DND-41 (cell line): ENCODE results near the gene ARRDC3.

Experiments used
- ATAC-seq: fragments of 200-7000 bp; cut with Tn5 transposase; 3 replicates; pipeline ENCODE4 v1.9.1; 2021; ENCODE audit warnings: low read depth; ENCODE audit not compliant: insufficient read depth
- DNase-seq: peaks from one replicate; pipeline ENCODE4 v3.0.0-alpha.2; 2020
- H2AFZ ChIP-seq: 2 replicates; pipeline ENCODE4 v1.6.0; 2012; ENCODE audit warnings: low read depth, low read length
- H3K27ac ChIP-seq: 2 replicates; pipeline ENCODE4 v1.5.1; 2012; ENCODE audit warnings: low read length, inconsistent platforms
- H3K27me3 ChIP-seq: fragments of 200-600 bp; sonication (generic); 2 replicates; pipeline ENCODE4 v1.6.0; 2012; ENCODE audit warnings: low read length, mild to moderate bottlenecking, inconsistent platforms; ENCODE audit not compliant: insufficient read depth, poor library complexity
- H3K36me3 ChIP-seq: 2 replicates; pipeline ENCODE4 v1.5.1; 2012; ENCODE audit warnings: low read length, inconsistent platforms; ENCODE audit not compliant: insufficient read depth
- H3K4me1 ChIP-seq: 2 replicates; pipeline ENCODE4 v1.5.1; 2012; ENCODE audit warnings: mild to moderate bottlenecking, low read length; ENCODE audit not compliant: insufficient read depth
- H3K4me2 ChIP-seq: 2 replicates; pipeline ENCODE4 v1.6.0; 2012; ENCODE audit warnings: mild to moderate bottlenecking, moderate library complexity, low read length, inconsistent platforms; ENCODE audit not compliant: insufficient read depth
- H3K4me3 ChIP-seq, 2 experiments: fragments of 200-600 bp in 1 of 2; shearing (Covaris generic) in 1 of 2; 2 replicates each; pipeline ENCODE4 v1.5.1; 2012 to 2016; ENCODE audit warnings: inconsistent platforms in 2 of 2, low read length in 2 of 2, mild to moderate bottlenecking in 2 of 2, low read depth in 1 of 2, moderate library complexity in 1 of 2
- H3K79me2 ChIP-seq: 2 replicates; pipeline ENCODE4 v1.6.0; 2012; ENCODE audit warnings: low read length, inconsistent platforms; ENCODE audit not compliant: insufficient read depth
- H3K9ac ChIP-seq: 2 replicates; pipeline ENCODE4 v1.6.0; 2012; ENCODE audit warnings: low read depth, mild to moderate bottlenecking, inconsistent platforms, low read length, moderate library complexity
- H3K9me3 ChIP-seq: 2 replicates; pipeline ENCODE4 v1.5.1; 2012; ENCODE audit warnings: low read length, moderate library complexity, mild to moderate bottlenecking, inconsistent platforms; ENCODE audit not compliant: insufficient read depth, severe bottlenecking
- H4K20me1 ChIP-seq: 2 replicates; pipeline ENCODE4 v1.6.0; 2012; ENCODE audit warnings: low read length; ENCODE audit not compliant: insufficient read depth
- EZH2 ChIP-seq: IDR thresholded peaks from 3 replicates; pipeline ENCODE4 v1.6.1; 2012; ENCODE audit warnings: borderline replicate concordance, low read depth, mild to moderate bottlenecking, moderate library complexity, low read length, inconsistent platforms; ENCODE audit not compliant: severe bottlenecking
- TF ChIP-seq, protein P1 (sequence below): IDR thresholded peaks from 2 replicates; pipeline ENCODE4 v1.5.1; 2012; ENCODE audit warnings: borderline replicate concordance, low read length, moderate library complexity, mild to moderate bottlenecking; ENCODE audit not compliant: poor library complexity, severe bottlenecking; ENCODE audit errors: extremely low read depth

ARRDC3 gene

DNA sequence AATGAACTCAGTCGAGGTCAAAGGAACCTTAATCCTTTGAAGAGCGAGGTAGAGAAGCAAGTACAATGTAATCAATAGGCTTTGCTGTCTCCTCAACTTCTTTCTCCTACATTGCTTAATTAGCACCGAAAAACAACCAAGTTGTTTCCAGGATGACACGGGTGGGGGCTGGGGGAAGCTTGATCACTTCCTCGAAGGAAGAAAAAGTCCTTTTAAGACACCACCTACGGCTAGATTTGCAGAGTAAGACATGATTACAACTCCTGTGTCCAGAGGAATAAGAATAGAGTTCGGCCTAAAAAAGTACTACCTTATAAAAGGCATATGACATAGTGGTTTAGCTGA lies 811 bp upstream of the ARRDC3 start:
- no peak for ATAC-seq
- peak; percentile 41 for DNase-seq
- Histone ChIP-seq H3K4me1 (peaks cover 12% of the 10 kb centered on the region), H3K4me3 (peak overlapping the region; percentile 45 to 86), H3K27ac (peak overlapping the region; percentile 97), H2AFZ (peak overlapping the region; percentile 61), H3K9ac (peak overlapping the region; percentile 100), H3K4me2 (peak overlapping the region; percentile 81), H3K36me3 (no peaks in the 10 kb centered on the region; the same call in 1 of the 2 replicates), H3K27me3 (no peaks in the 10 kb centered on the region), H4K20me1 (no peaks in the 10 kb centered on the region), H3K79me2 (peaks cover 40% of the 10 kb centered on the region), H3K9me3 (no peaks in the 10 kb centered on the region)
- TF ChIP-seq, protein P1, sequence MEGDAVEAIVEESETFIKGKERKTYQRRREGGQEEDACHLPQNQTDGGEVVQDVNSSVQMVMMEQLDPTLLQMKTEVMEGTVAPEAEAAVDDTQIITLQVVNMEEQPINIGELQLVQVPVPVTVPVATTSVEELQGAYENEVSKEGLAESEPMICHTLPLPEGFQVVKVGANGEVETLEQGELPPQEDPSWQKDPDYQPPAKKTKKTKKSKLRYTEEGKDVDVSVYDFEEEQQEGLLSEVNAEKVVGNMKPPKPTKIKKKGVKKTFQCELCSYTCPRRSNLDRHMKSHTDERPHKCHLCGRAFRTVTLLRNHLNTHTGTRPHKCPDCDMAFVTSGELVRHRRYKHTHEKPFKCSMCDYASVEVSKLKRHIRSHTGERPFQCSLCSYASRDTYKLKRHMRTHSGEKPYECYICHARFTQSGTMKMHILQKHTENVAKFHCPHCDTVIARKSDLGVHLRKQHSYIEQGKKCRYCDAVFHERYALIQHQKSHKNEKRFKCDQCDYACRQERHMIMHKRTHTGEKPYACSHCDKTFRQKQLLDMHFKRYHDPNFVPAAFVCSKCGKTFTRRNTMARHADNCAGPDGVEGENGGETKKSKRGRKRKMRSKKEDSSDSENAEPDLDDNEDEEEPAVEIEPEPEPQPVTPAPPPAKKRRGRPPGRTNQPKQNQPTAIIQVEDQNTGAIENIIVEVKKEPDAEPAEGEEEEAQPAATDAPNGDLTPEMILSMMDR = no peak
- TF ChIP-seq EZH2 = no peak

- Histone ChIP-seq H3K36me3 (no peaks in the 10 kb centered on the region; the same call in none of the 2 replicates), H3K79me2 (peaks cover 49% of the 10 kb centered on the region), H3K9me3 (no peaks in the 10 kb centered on the region), H3K27me3 (no peaks in the 10 kb centered on the region), H3K4me1 (peaks cover 22% of the 10 kb centered on the region), H3K4me3 (peak overlapping the region; percentile 63 to 86), H3K27ac (peak overlapping the region; percentile 97), H3K9ac (peak overlapping the region; percentile 100), H2AFZ (peak overlapping the region; percentile 58), H3K4me2 (peak overlapping the region; percentile 81), H4K20me1 (no peaks in the 10 kb centered on the region)
- TF ChIP-seq, protein P1 = no peak
- no peak for TF ChIP-seq EZH2
- DNase-seq = peak; percentile 46
- no peak for ATAC-seq
These were observed 539 bp downstream of the ARRDC3 start for GRCh38 chr5:91382530-91383026.

DNA sequence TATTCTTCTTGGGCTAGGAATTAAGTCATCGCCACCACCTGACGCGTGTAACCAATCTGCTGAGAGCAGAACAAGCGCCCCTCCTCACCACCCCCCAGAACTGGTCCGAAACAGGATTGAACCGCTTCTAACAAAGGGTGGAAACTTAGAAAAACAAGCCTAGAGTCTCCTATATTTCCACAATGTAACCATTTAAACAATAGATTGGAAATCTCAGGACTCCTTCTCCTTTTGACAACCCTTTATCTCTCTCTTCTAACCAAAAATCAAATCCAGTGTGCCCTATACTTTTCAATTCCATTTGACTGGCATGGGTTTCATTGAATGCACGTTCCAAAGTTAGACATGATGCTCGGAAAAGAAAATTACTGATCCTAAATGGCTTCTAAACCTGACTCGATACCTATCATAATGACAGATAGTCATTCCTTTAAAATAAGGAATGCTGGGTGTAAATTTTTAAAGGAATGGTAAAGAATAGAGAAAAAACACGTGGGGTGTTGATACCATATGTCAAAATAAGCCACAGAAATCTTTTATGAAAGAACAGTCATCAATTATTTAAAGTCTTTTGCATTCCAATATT lies 1.2 kb downstream of the ARRDC3 start:
- peaks cover 22% of the 10 kb centered on the region for H3K4me1 ChIP-seq
- DNase-seq (peak; percentile 81), ATAC-seq (peak; percentile 34)
- H3K9ac ChIP-seq = peak overlapping the region; percentile 100
- H3K9me3 ChIP-seq = no peaks in the 10 kb centered on the region
- no peaks in the 10 kb centered on the region for H4K20me1 ChIP-seq
- H3K4me3 ChIP-seq = peak overlapping the region; percentile 63 to 86
- H2AFZ ChIP-seq = peak overlapping the region; percentile 68
- TF ChIP-seq EZH2 = no peak
- TF ChIP-seq, protein P1 = peak; percentile 3
- H3K79me2 ChIP-seq = peaks cover 49% of the 10 kb centered on the region
- H3K4me2 ChIP-seq = peak overlapping the region; percentile 81
- H3K27ac ChIP-seq = peak overlapping the region; percentile 97
- peaks cover under 1% of the 10 kb centered on the region for H3K36me3 ChIP-seq
- no peaks in the 10 kb centered on the region for H3K27me3 ChIP-seq
